ENCODE results near the gene NUDT22. TPM values are rescaled to one million over a fixed set of nuclear protein-coding genes. Genes with fewer than 3 reads are reported as not detected.

NUDT22 gene
- total RNA-seq, 1 donor from 2014 or later, result 40.7 TPM

DNA sequence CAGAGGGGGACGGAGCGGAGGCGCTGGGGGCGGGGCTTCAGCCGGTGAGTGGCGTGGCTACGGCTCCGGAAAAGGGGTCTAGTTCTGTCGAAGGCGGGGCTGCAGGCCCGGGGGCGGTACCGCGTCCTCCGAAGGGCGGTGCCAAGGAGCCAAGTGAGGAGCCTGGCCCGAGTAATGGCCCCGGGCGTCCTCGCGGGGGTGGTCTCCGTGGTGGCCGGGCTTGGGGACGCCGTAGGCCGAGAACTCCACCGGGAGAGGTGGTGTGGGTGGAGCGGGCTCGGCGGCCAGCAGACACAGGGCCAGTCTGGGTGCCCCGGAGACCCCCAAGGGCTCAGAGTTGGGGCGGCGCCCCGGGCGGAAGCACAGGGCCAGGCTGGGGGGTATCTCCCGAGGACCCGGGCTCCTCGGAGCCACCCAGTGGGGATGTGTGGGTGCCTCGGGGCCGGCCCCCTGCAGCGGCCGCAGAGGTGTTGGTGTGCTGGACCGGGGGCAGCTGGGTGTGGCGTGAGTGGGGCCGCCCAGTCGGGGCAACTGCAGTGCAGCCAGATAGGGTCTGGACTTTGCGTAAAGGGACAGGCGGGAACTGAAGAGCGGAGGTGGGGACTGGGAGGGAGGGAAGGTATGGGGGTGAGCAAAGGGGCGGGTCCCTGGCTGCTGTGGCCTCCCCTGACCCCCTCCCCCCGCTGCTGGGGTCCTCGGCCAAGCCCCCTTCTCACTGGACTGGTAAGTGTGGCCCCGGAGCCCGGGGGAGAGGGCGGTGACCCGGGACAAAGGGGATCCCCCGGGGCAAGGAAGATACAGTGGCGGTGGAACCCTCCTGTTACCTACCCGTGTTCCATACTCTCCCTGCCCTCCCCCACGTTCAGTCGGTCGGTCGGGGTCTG, 15.7 kb downstream of the NUDT22 start:
- no peak for FAIRE-seq
- peak overlapping the region; percentile 18 for H2AFZ ChIP-seq (ENCODE audit: low read depth, low read length)
- H3K9ac ChIP-seq (ENCODE audit: low read length), result peak overlapping the region; percentile 88
- Mint-ChIP-seq H3K4me1 (ENCODE audit: low read depth, unreplicated experiment) (peaks cover 18% of the 10 kb centered on the region), H3K9me3 (ENCODE audit: unreplicated experiment) (no peaks in the 10 kb centered on the region), H3K27ac (ENCODE audit: unreplicated experiment) (peak overlapping the region; percentile 75), H3K4me3 (ENCODE audit: unreplicated experiment) (peak overlapping the region; percentile 91), H3K36me3 (ENCODE audit: low read depth, unreplicated experiment) (peaks cover 9% of the 10 kb centered on the region), H3K27me3 (ENCODE audit: low read depth, unreplicated experiment) (no peaks in the 10 kb centered on the region)
- no peaks in the 10 kb centered on the region for H3K9me3 ChIP-seq (ENCODE audit: insufficient read depth, low read depth, low read length)
- peak overlapping the region; percentile 99 for H3K4me2 ChIP-seq (ENCODE audit: low read length)
- H3K27ac ChIP-seq (ENCODE audit: low read depth, low read length), result peak overlapping the region; percentile 73
- H3K36me3 ChIP-seq (ENCODE audit: insufficient read depth, low read length), result peaks cover 14% of the 10 kb centered on the region
- H3K79me2 ChIP-seq (ENCODE audit: insufficient read depth, low read length), result peaks cover 50% of the 10 kb centered on the region
- TF ChIP-seq EZH2 (IDR thresholded peaks at IDR 0.05; ENCODE audit: insufficient read depth, low read length), result no peak
- no peaks in the 10 kb centered on the region for H3K27me3 ChIP-seq (ENCODE audit: insufficient read depth, low read length)
- peaks cover 28% of the 10 kb centered on the region for H4K20me1 ChIP-seq (ENCODE audit: insufficient read depth, low read length)
- H3K4me3 ChIP-seq (ENCODE audit: insufficient read depth, low read depth, low read length), result peak overlapping the region; percentile 84
- DNase-seq (ENCODE audit: low read depth), result peak; percentile 94
- peaks cover 37% of the 10 kb centered on the region for H3K4me1 ChIP-seq (ENCODE audit: insufficient read depth, low read length)

DNA sequence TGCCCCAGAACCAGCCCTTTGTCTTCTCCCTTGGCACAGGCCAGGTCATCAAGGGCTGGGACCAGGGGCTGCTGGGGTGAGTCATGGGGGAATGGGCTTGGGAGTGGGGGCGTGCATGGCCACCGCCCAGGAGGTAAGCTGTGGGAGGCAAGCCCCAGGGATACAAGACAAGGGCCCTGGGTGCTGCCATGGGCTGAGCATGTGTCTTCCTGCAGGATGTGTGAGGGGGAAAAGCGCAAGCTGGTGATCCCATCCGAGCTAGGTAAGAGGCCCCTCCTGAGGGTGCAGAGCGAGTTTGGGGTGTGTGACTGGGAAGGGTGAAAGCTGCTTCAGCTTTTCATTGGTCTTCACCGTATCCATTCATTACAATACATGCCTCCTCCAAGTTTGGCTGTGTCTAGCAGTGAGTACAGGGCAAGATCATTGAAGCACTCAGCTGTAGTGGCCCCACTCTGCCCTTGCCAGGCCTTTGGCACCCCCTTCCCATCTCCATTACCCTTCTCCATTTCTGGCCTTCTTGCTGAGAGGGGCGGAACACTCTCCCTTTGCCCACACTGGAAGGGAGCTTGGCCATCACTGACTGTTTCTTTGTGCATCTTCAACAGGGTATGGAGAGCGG, 17.3 kb downstream of the NUDT22 start:
- Mint-ChIP-seq H3K27ac (ENCODE audit: unreplicated experiment) (peak overlapping the region; percentile 72), H3K36me3 (ENCODE audit: low read depth, unreplicated experiment) (peaks cover 9% of the 10 kb centered on the region), H3K4me3 (ENCODE audit: unreplicated experiment) (peak overlapping the region; percentile 77), H3K4me1 (ENCODE audit: low read depth, unreplicated experiment) (peaks cover 21% of the 10 kb centered on the region), H3K9me3 (ENCODE audit: unreplicated experiment) (no peaks in the 10 kb centered on the region), H3K27me3 (ENCODE audit: low read depth, unreplicated experiment) (no peaks in the 10 kb centered on the region)
- TF ChIP-seq EZH2 (IDR thresholded peaks at IDR 0.05; ENCODE audit: insufficient read depth, low read length), result no peak
- TF ChIP-seq CTCF (IDR thresholded peaks at IDR 0.05; ENCODE audit: insufficient read depth, low read depth, low read length), result no peak
- Histone ChIP-seq H3K9ac (ENCODE audit: low read length) (peak overlapping the region; percentile 88), H3K9me3 (ENCODE audit: insufficient read depth, low read depth, low read length) (no peaks in the 10 kb centered on the region), H3K36me3 (ENCODE audit: insufficient read depth, low read length) (peaks cover 10% of the 10 kb centered on the region), H3K27ac (ENCODE audit: low read depth, low read length) (no peak overlapping the region), H3K27me3 (ENCODE audit: insufficient read depth, low read length) (no peaks in the 10 kb centered on the region), H3K79me2 (ENCODE audit: insufficient read depth, low read length) (peaks cover 50% of the 10 kb centered on the region), H3K4me1 (ENCODE audit: insufficient read depth, low read length) (peaks cover 41% of the 10 kb centered on the region), H3K4me2 (ENCODE audit: low read length) (peak overlapping the region; percentile 99), H3K4me3 (ENCODE audit: insufficient read depth, low read depth, low read length) (peak overlapping the region; percentile 29), H2AFZ (ENCODE audit: low read depth, low read length) (no peak overlapping the region), H4K20me1 (ENCODE audit: insufficient read depth, low read length) (peaks cover 28% of the 10 kb centered on the region)
- FAIRE-seq (no peak), DNase-seq (ENCODE audit: low read depth) (no peak)

DNA sequence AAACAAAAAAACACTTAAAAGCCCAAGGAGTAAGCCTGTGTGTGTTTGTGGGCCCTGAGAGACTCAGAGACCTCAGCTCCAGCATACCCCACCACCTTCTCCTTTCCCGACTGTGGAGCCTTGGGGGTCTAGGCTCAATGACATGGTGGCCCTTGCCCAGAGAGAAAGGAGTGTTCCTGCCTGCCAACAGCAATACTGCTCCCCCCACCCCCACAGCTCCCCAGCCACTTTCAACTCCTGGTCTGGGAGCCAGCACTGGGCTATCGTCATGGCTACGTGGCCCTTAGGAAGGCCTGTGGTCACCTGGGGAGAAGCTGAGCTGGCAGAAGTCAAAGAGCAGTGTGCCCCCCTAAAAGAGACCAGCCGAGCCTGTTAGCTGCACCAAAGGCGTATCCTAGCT, 18.0 kb downstream of the NUDT22 start:
- TF ChIP-seq EZH2 (IDR thresholded peaks at IDR 0.05; ENCODE audit: insufficient read depth, low read length) (no peak), CTCF (IDR thresholded peaks at IDR 0.05; ENCODE audit: insufficient read depth, low read depth, low read length) (no peak)
- Histone ChIP-seq H3K4me1 (ENCODE audit: insufficient read depth, low read length) (peaks cover 41% of the 10 kb centered on the region), H3K4me3 (ENCODE audit: insufficient read depth, low read depth, low read length) (no peak overlapping the region), H3K36me3 (ENCODE audit: insufficient read depth, low read length) (peaks cover 3% of the 10 kb centered on the region), H4K20me1 (ENCODE audit: insufficient read depth, low read length) (peaks cover 28% of the 10 kb centered on the region), H3K27me3 (ENCODE audit: insufficient read depth, low read length) (no peaks in the 10 kb centered on the region), H2AFZ (ENCODE audit: low read depth, low read length) (no peak overlapping the region), H3K9me3 (ENCODE audit: insufficient read depth, low read depth, low read length) (no peaks in the 10 kb centered on the region), H3K79me2 (ENCODE audit: insufficient read depth, low read length) (peaks cover 50% of the 10 kb centered on the region), H3K27ac (ENCODE audit: low read depth, low read length) (no peak overlapping the region), H3K4me2 (ENCODE audit: low read length) (peak overlapping the region; percentile 99), H3K9ac (ENCODE audit: low read length) (no peak overlapping the region)
- Mint-ChIP-seq H3K27ac (ENCODE audit: unreplicated experiment) (no peak overlapping the region), H3K27me3 (ENCODE audit: low read depth, unreplicated experiment) (no peaks in the 10 kb centered on the region), H3K4me3 (ENCODE audit: unreplicated experiment) (peak overlapping the region; percentile 77), H3K36me3 (ENCODE audit: low read depth, unreplicated experiment) (peaks cover 9% of the 10 kb centered on the region), H3K9me3 (ENCODE audit: unreplicated experiment) (no peaks in the 10 kb centered on the region), H3K4me1 (ENCODE audit: low read depth, unreplicated experiment) (peaks cover 23% of the 10 kb centered on the region)
- DNase-seq (ENCODE audit: low read depth) (no peak), FAIRE-seq (no peak)
